Esophagus muscularis mucosa (tissue), 4 donors: ENCODE measurements around the gene OR4A15. TPM values are rescaled to one million over a fixed set of nuclear protein-coding genes. Genes with fewer than 3 reads are reported as not detected.

ENCODE experiments used
- DNase-seq: peaks from one replicate; pipeline ENCODE4 v3.0.0-alpha.2; 2017; ENCODE audit errors: extremely low spot score
- H3K27ac ChIP-seq, 4 donors: fragments of 200-600 bp; sonication (generic); replicated peaks in 1 of 4; 1 replicate in 3 of 4; 2 replicates in 1 of 4; pipeline ENCODE4 v1.5.1; 2016 to 2019; ENCODE audit warnings: mild to moderate bottlenecking in 1 of 4
- H3K27me3 ChIP-seq, 4 donors: fragments of 200-600 bp; sonication (generic); one replicate each; pipeline versions ENCODE4 v1.5.1 to v1.6.0; 2016 to 2019
- H3K36me3 ChIP-seq, 4 donors: fragments of 200-600 bp; sonication (generic); one replicate each; pipeline ENCODE4 v1.5.1; 2016 to 2019
- H3K4me1 ChIP-seq, 4 donors: fragments of 200-600 bp; sonication (generic); one replicate each; pipeline ENCODE4 v1.5.1; 2016 to 2019
- H3K4me3 ChIP-seq, 4 donors: fragments of 200-600 bp; sonication (generic); 1 replicate in 2 of 4; 2 replicates in 2 of 4; pipeline ENCODE4 v1.5.1; 2016 to 2019; ENCODE audit warnings: mild to moderate bottlenecking in 4 of 4, moderate library complexity in 1 of 4
- H3K9me3 ChIP-seq, 4 donors: fragments of 200-600 bp; sonication (generic); 1 replicate in 3 of 4; 2 replicates in 1 of 4; pipeline ENCODE4 v1.5.1; 2016 to 2019
- CTCF ChIP-seq, 3 experiments: fragments of 200-600 bp in 2 of 3; fragments of 450-650 bp in 1 of 3; sonication (generic) in 2 of 3; IDR thresholded peaks; one replicate each; pipeline ENCODE4 v1.5.1; 2017 to 2019; ENCODE audit warnings: antibody characterized with exemption in 3 of 3, mild to moderate bottlenecking in 2 of 3, moderate library complexity in 1 of 3
- EP300 ChIP-seq: sonication (generic); formaldehyde crosslinking; IDR thresholded peaks from one replicate; pipeline ENCODE4 v1.6.1; 2017; ENCODE audit warnings: antibody characterized with exemption
- POLR2A ChIP-seq: fragments of 450-650 bp; IDR thresholded peaks from one replicate; pipeline ENCODE4 v1.6.1; 2017; ENCODE audit warnings: antibody characterized with exemption, moderate library complexity, mild to moderate bottlenecking, low read depth
- POLR2AphosphoS5 ChIP-seq, 2 donors: sonication (generic); formaldehyde crosslinking; IDR thresholded peaks; one replicate each; pipeline ENCODE4 v1.6.1; 2017; ENCODE audit warnings: antibody characterized with exemption in 2 of 2
- WGBS: methylation state at CpG from one replicate; pipeline ENCODE4 v1.1.5; 2018; 5-methylcytosine and 5-hydroxymethylcytosine counted together
- intact Hi-C: fragments of 100-400 bp; cut with DNase I; formaldehyde crosslinking; loops from one replicate; pipeline ENCODE4 v1.15.1; 2023
- total RNA-seq, 4 donors: library from RNA; depleted of rRNA; stranded (reverse); fragments of >200 nt; gene quantifications; one replicate each; pipeline versions ENCODE4 v1.1.0 to v1.2.1, GENCODE V29; 2016

Gene OR4A15
- not detected for total RNA-seq

GRCh38 chr11:55367674-55368073, at the start of gene OR4A15:
Gene OR4A15, plus strand, starts transcription at chr11:55367974. Its CDS starts 0 bp downstream, at chr11:55367974.
- no peak for DNase-seq
- no peaks in the 10 kb centered on the region for H3K4me1 ChIP-seq
- intact Hi-C loops, result no loop called here
- no peak within 1 kb of the TSS for H3K27ac ChIP-seq
- no peak for TF ChIP-seq POLR2A
- TF ChIP-seq POLR2AphosphoS5 (IDR thresholded peaks at IDR 0.05), result no peak
- TF ChIP-seq CTCF (IDR thresholded peaks at IDR 0.05), result no peak
- TF ChIP-seq EP300, result no peak
- no peaks in the 10 kb centered on the region for H3K36me3 ChIP-seq
- 52% methylated on average over 4 of the region's 4 CpGs for WGBS
- no peaks in the 10 kb centered on the region for H3K9me3 ChIP-seq
- H3K4me3 ChIP-seq, result no peak within 1 kb of the TSS
- H3K27me3 ChIP-seq, result no peaks in the 10 kb centered on the region

- H3K27ac ChIP-seq, result no peak overlapping the region
- no peak for TF ChIP-seq CTCF (IDR thresholded peaks at IDR 0.05)
- TF ChIP-seq EP300, result no peak
- no peak for TF ChIP-seq POLR2A
- TF ChIP-seq POLR2AphosphoS5 (IDR thresholded peaks at IDR 0.05), result no peak
- no peak for DNase-seq
- H3K4me1 ChIP-seq, result no peaks in the 10 kb centered on the region
- intact Hi-C loops, result no loop called here
- H3K4me3 ChIP-seq, result no peak overlapping the region
- 86% methylated on average over 1 of the region's 1 CpG for WGBS
- H3K9me3 ChIP-seq, result peaks cover 0 to 5% (median 0%) of the 10 kb centered on the region in 4 donors
- no peaks in the 10 kb centered on the region for H3K27me3 ChIP-seq
- H3K36me3 ChIP-seq, result no peaks in the 10 kb centered on the region
Measured at GRCh38 chr11:55324500-55324899, 43.3 kb upstream of the OR4A15 start.

GRCh38 chr11:55342901-55343300, 24.9 kb upstream of the OR4A15 start, which contains the start of gene OR4A16:
Gene OR4A16, plus strand, starts transcription at chr11:55343201. Its CDS starts 0 bp downstream, at chr11:55343201.
- intact Hi-C loops, result no loop called here

GRCh38 chr11:55345306-55345705, 22.5 kb upstream of the OR4A15 start:
- Histone ChIP-seq H3K27ac (no peak overlapping the region), H3K4me3 (no peak overlapping the region), H3K4me1 (no peaks in the 10 kb centered on the region), H3K27me3 (no peaks in the 10 kb centered on the region), H3K36me3 (no peaks in the 10 kb centered on the region), H3K9me3 (no peaks in the 10 kb centered on the region)
- 86% methylated on average over 1 of the region's 1 CpG for WGBS
- intact Hi-C loops, result no loop called here
- DNase-seq, result no peak
- TF ChIP-seq EP300 (no peak), POLR2AphosphoS5 (IDR thresholded peaks at IDR 0.05) (no peak), CTCF (IDR thresholded peaks at IDR 0.05) (no peak), POLR2A (no peak)

More at GRCh38 chr11:55342901-55343300, 24.9 kb upstream of the OR4A15 start, which contains the start of gene OR4A16:
- H3K27me3 ChIP-seq, result no peaks in the 10 kb centered on the region
- TF ChIP-seq POLR2A (no peak), POLR2AphosphoS5 (IDR thresholded peaks at IDR 0.05) (no peak), EP300 (no peak), CTCF (IDR thresholded peaks at IDR 0.05) (no peak)
- DNase-seq, result no peak
- WGBS, result 80% methylated on average over 3 of the region's 3 CpGs
- no peak within 1 kb of the TSS for H3K27ac ChIP-seq
- H3K4me3 ChIP-seq, result no peak within 1 kb of the TSS
- no peaks in the 10 kb centered on the region for H3K4me1 ChIP-seq
- no peaks in the 10 kb centered on the region for H3K36me3 ChIP-seq
- H3K9me3 ChIP-seq, result no peaks in the 10 kb centered on the region

- no peaks in the 10 kb centered on the region for H3K9me3 ChIP-seq
- no peak overlapping the region for H3K27ac ChIP-seq
- TF ChIP-seq POLR2A, result no peak
- no peak for TF ChIP-seq POLR2AphosphoS5 (IDR thresholded peaks at IDR 0.05)
- TF ChIP-seq EP300, result no peak
- TF ChIP-seq CTCF (IDR thresholded peaks at IDR 0.05), result no peak
- no peak overlapping the region for H3K4me3 ChIP-seq
- DNase-seq, result no peak
- no peaks in the 10 kb centered on the region for H3K4me1 ChIP-seq
- no peaks in the 10 kb centered on the region for H3K36me3 ChIP-seq
- 14% methylated on average over 1 of the region's 1 CpG for WGBS
- no peaks in the 10 kb centered on the region for H3K27me3 ChIP-seq
- intact Hi-C loops, result no loop called here
Measured at GRCh38 chr11:55349032-55349431, 18.7 kb upstream of the OR4A15 start.
